HG02970 (cell line): ENCODE results near the gene TMEM168.
"Not testable (repeated sequence)": the region's sequence is repeated elsewhere in the genome, so short reads cannot be mapped to it uniquely, and the experiment has no call there.

Experiments used
- ATAC-seq: cut with Tn5 transposase; IDR thresholded peaks from one replicate; pipeline ENCODE4 v1.9.1; 2021; ENCODE audit warnings: mild to moderate bottlenecking, moderate library complexity, moderate number of reproducible peaks; ENCODE audit not compliant: unreplicated experiment, low FRiP score

Gene TMEM168

GRCh38 chr7:112789817-112790585 is at the start of gene TMEM168:
Gene TMEM168, minus strand, starts transcription at chr7:112790393. Its CDS starts 5,568 bp downstream, at chr7:112784825.
- ATAC-seq, result peak; percentile 81

GRCh38 chr7:112835928-112836327 is 45.7 kb upstream of the TMEM168 start:
- ATAC-seq, result not testable (repeated sequence)

- no peak for ATAC-seq
These were observed 42.9 kb upstream of the TMEM168 start for GRCh38 chr7:112833082-112833481.

- ATAC-seq, result no peak
These were observed 40.6 kb upstream of the TMEM168 start for GRCh38 chr7:112830769-112831168.

- no peak for ATAC-seq
These were observed 38.5 kb upstream of the TMEM168 start for GRCh38 chr7:112828696-112829095.

GRCh38 chr7:112821345-112821744 is 31.2 kb upstream of the TMEM168 start:
- ATAC-seq, result no peak

GRCh38 chr7:112819536-112819935 is 29.3 kb upstream of the TMEM168 start:
- ATAC-seq, result no peak

GRCh38 chr7:112806156-112806555 is 16.0 kb upstream of the TMEM168 start:
- ATAC-seq, result no peak

- ATAC-seq, result no peak
These were observed 12.2 kb upstream of the TMEM168 start for GRCh38 chr7:112802406-112802805.

- no peak for ATAC-seq
These were observed 10.3 kb upstream of the TMEM168 start for GRCh38 chr7:112800486-112800885.

- no peak for ATAC-seq
These were observed 9.4 kb upstream of the TMEM168 start for GRCh38 chr7:112799448-112800120.

- ATAC-seq, result no peak
These were observed 8.3 kb upstream of the TMEM168 start for GRCh38 chr7:112798274-112799159.

- not testable (repeated sequence) for ATAC-seq
These were observed 6.4 kb upstream of the TMEM168 start for GRCh38 chr7:112796552-112796951.

GRCh38 chr7:112792441-112792840 is 2.2 kb upstream of the TMEM168 start:
- ATAC-seq, result no peak

GRCh38 chr7:112791465-112792168 is 1.4 kb upstream of the TMEM168 start:
- ATAC-seq, result no peak

- ATAC-seq, result peak; percentile 43
These were observed 402 bp upstream of the TMEM168 start for GRCh38 chr7:112790586-112791003.

GRCh38 chr7:112789453-112789816 is 758 bp downstream of the TMEM168 start:
- ATAC-seq, result no peak

- ATAC-seq, result no peak
These were observed 1.3 kb downstream of the TMEM168 start for GRCh38 chr7:112788778-112789343.

- no peak for ATAC-seq
These were observed 5.6 kb downstream of the TMEM168 start for GRCh38 chr7:112784603-112785002.

GRCh38 chr7:112782498-112782897 is 7.7 kb downstream of the TMEM168 start:
- peak; percentile 86 for ATAC-seq
